ENCODE data around the gene TWIST2.

The TWIST2 gene

GRCh38 chr2:238950551-238950950 lies 102.7 kb downstream of the TWIST2 start:
- no peak for DNase-seq (ENCODE audit: low read depth in 2 of 3, low spot score in 2 of 3)

- DNase-seq (ENCODE audit: low read depth in 2 of 3, low spot score in 2 of 3): no peak
Measured at GRCh38 chr2:238952261-238952919, 104.5 kb downstream of the TWIST2 start.

GRCh38 chr2:238954841-238955591 lies 107.1 kb downstream of the TWIST2 start:
- DNase-seq (ENCODE audit: low read depth in 2 of 3, low spot score in 2 of 3): no peak

GRCh38 chr2:238955648-238956531 lies 108.0 kb downstream of the TWIST2 start:
- no peak for DNase-seq (ENCODE audit: low read depth in 2 of 3, low spot score in 2 of 3)

GRCh38 chr2:238956676-238957075 lies 108.8 kb downstream of the TWIST2 start:
- DNase-seq (ENCODE audit: low read depth in 2 of 3, low spot score in 2 of 3): no peak
